Liver (tissue), 9 donors: Measurements from ENCODE around the gene PAGE2. TPM values are rescaled to one million over a fixed set of nuclear protein-coding genes. Genes with fewer than 3 reads are reported as not detected.

Experiments used
- DNase-seq: peaks from one replicate; pipeline ENCODE4 v3.0.0-alpha.2; 2017; ENCODE audit warnings: low spot score
- H3K27ac ChIP-seq, 2 donors: one replicate each; pipeline ENCODE4 v1.7.0; 2013; ENCODE audit warnings: inconsistent platforms in 2 of 2, low read length in 2 of 2, control low read depth in 1 of 2, low read depth in 1 of 2, mild to moderate bottlenecking in 1 of 2
- H3K27me3 ChIP-seq, 4 donors: one replicate each; pipeline versions ENCODE4 v1.6.1 to v1.7.0; 2013; ENCODE audit warnings: low read length in 3 of 4, inconsistent platforms in 1 of 4, mild to moderate bottlenecking in 1 of 4, moderate library complexity in 1 of 4; ENCODE audit not compliant: control insufficient read depth in 4 of 4, insufficient read depth in 4 of 4
- H3K36me3 ChIP-seq, 4 donors: one replicate each; pipeline versions ENCODE4 v1.6.1 to v1.7.0; 2013; ENCODE audit warnings: low read length in 3 of 4, mild to moderate bottlenecking in 3 of 4, low read depth in 1 of 4, moderate library complexity in 1 of 4; ENCODE audit not compliant: control insufficient read depth in 4 of 4, insufficient read depth in 3 of 4
- H3K4me1 ChIP-seq, 4 donors: one replicate each; pipeline versions ENCODE4 v1.6.1 to v1.7.0; 2013; ENCODE audit warnings: low read length in 3 of 4, mild to moderate bottlenecking in 3 of 4, moderate library complexity in 1 of 4; ENCODE audit not compliant: control insufficient read depth in 4 of 4, insufficient read depth in 4 of 4
- H3K4me3 ChIP-seq, 3 donors: one replicate each; pipeline versions ENCODE4 v1.6.1 to v1.7.0; 2013; ENCODE audit warnings: low read length in 3 of 3, control low read depth in 1 of 3, low read depth in 1 of 3, mild to moderate bottlenecking in 1 of 3
- H3K9ac ChIP-seq, 2 donors: one replicate each; pipeline ENCODE4 v1.7.0; 2013; ENCODE audit warnings: low read length in 2 of 2, mild to moderate bottlenecking in 2 of 2, moderate library complexity in 2 of 2, control low read depth in 1 of 2, low read depth in 1 of 2
- H3K9me3 ChIP-seq, 4 donors: one replicate each; pipeline versions ENCODE4 v1.6.1 to v1.7.0; 2013; ENCODE audit warnings: low read length in 3 of 4; ENCODE audit not compliant: control insufficient read depth in 4 of 4
- ATF3 ChIP-seq: IDR thresholded peaks from 2 replicates; pipeline ENCODE4 v1.6.1; 2016; ENCODE audit warnings: antibody characterized with exemption
- EGR1 ChIP-seq, 2 donors: IDR thresholded peaks; 2 replicates each; pipeline ENCODE4 v1.6.1; 2016 to 2018; ENCODE audit warnings: antibody characterized with exemption in 2 of 2, low read depth in 2 of 2
- FOXA1 ChIP-seq: IDR thresholded peaks from 2 replicates; pipeline ENCODE4 v1.6.1; 2016; ENCODE audit warnings: antibody characterized with exemption
- GABPA ChIP-seq, 2 donors: IDR thresholded peaks in 1 of 2; conservative IDR thresholded peaks in 1 of 2; 2 replicates each; pipeline ENCODE4 v1.6.1; 2016; ENCODE audit warnings: antibody characterized with exemption in 2 of 2, mild to moderate bottlenecking in 1 of 2, moderate library complexity in 1 of 2
- HNF4G ChIP-seq: IDR thresholded peaks from 2 replicates; pipeline ENCODE4 v1.6.1; 2016; ENCODE audit warnings: antibody characterized with exemption
- MAX ChIP-seq: IDR thresholded peaks from 2 replicates; pipeline ENCODE4 v1.6.1; 2016; ENCODE audit warnings: antibody characterized with exemption
- NR2F2 ChIP-seq: IDR thresholded peaks from 2 replicates; pipeline ENCODE4 v1.6.1; 2016; ENCODE audit warnings: antibody characterized with exemption
- RAD21 ChIP-seq, 2 donors: IDR thresholded peaks; 2 replicates each; pipeline ENCODE4 v1.6.1; 2016; ENCODE audit warnings: antibody characterized with exemption in 2 of 2, mild to moderate bottlenecking in 2 of 2
- REST ChIP-seq: IDR thresholded peaks from 2 replicates; pipeline ENCODE4 v1.6.1; 2016; ENCODE audit warnings: antibody characterized with exemption, mild to moderate bottlenecking
- SP1 ChIP-seq: IDR thresholded peaks from 2 replicates; pipeline ENCODE4 v1.6.1; 2018; ENCODE audit warnings: antibody characterized with exemption, mild to moderate bottlenecking
- TAF1 ChIP-seq: conservative IDR thresholded peaks from 2 replicates; pipeline ENCODE4 v1.6.1; 2016; ENCODE audit warnings: antibody characterized with exemption, mild to moderate bottlenecking
- YY1 ChIP-seq: IDR thresholded peaks from 2 replicates; pipeline ENCODE4 v1.6.1; 2016; ENCODE audit warnings: antibody characterized with exemption, mild to moderate bottlenecking
- ZBTB33 ChIP-seq: IDR thresholded peaks from 2 replicates; pipeline ENCODE4 v1.6.1; 2016; ENCODE audit warnings: antibody characterized with exemption
- polyA plus RNA-seq, 2 donors: library from polyadenylated mRNA; stranded (reverse) in 1 of 2; unstranded in 1 of 2; fragments of 200-250 nt in 1 of 2; fragments of >200 nt in 1 of 2; fragmentation: Nextera tagmentation in 1 of 2; extraction: Ambion mirVana in 1 of 2; gene quantifications; one replicate each; pipeline versions ENCODE4 v1.2.1 to v1.2.3, GENCODE V29; 2013 to 2015
- total RNA-seq, 2 donors: library from RNA; depleted of rRNA; stranded (reverse); fragments of >200 nt; gene quantifications; one replicate each; pipeline ENCODE4 v1.2.3, GENCODE V29; 2014
- donor health status: healthy.
- donor health status: healthy.
- donor health status: healthy.
- donor health status: healthy.
- donor health status: healthy.

The PAGE2 gene
- total and polyA plus RNA-seq, 4 donors = not detected

GRCh38 chrX:55102754-55103153 is 13.9 kb downstream of the PAGE2 start (continued):
- TF ChIP-seq REST (no peak), TAF1 (no peak), MAX (no peak), FOXA1 (no peak)

- TF ChIP-seq ZBTB33 = no peak
- no peak for TF ChIP-seq SP1
- no peak for TF ChIP-seq YY1
- no peak for TF ChIP-seq RAD21 (IDR thresholded peaks at IDR 0.05)
- TF ChIP-seq EGR1 (IDR thresholded peaks at IDR 0.05; ENCODE audit: low read depth in 2 of 2) = no peak
- TF ChIP-seq ATF3 = no peak
- no peak for TF ChIP-seq REST
- no peak for TF ChIP-seq GABPA (IDR thresholded peaks at IDR 0.05 in 1 of 2, conservative IDR thresholded peaks at IDR 0.05 in 1 of 2)
- TF ChIP-seq MAX = no peak
- TF ChIP-seq TAF1 = no peak
- TF ChIP-seq HNF4G = no peak
- TF ChIP-seq NR2F2 = no peak
- Histone ChIP-seq H3K27me3 (peaks cover 0 to 2% (median 0%) of the 10 kb centered on the region in 4 donors), H3K4me1 (no peaks in the 10 kb centered on the region)
Observed at GRCh38 chrX:55107262-55107661, 18.4 kb downstream of the PAGE2 start.

More at GRCh38 chrX:55107262-55107661, 18.4 kb downstream of the PAGE2 start:
- Histone ChIP-seq H3K9ac (no peak overlapping the region), H3K4me3 (no peak overlapping the region), H3K9me3 (peaks cover 0 to 4% (median 0%) of the 10 kb centered on the region in 4 donors), H3K36me3 (no peaks in the 10 kb centered on the region), H3K27ac (no peak overlapping the region)
- no peak for DNase-seq
